Fibroblast of villous mesenchyme (primary cell): ENCODE data around the gene CCER1. TPM values are rescaled to one million over a fixed set of nuclear protein-coding genes. Genes with fewer than 3 reads are reported as not detected.

Experiments
- DNase-seq: peaks from one replicate; pipeline ENCODE4 v3.0.0-alpha.2; 2010; ENCODE audit warnings: low read depth
- H3K4me3 ChIP-seq: 2 replicates; pipeline ENCODE4 v1.5.1; 2011; ENCODE audit warnings: low read depth, mild to moderate bottlenecking, low read length
- total RNA-seq: library from RNA; depleted of rRNA; stranded (reverse); fragments of >200 nt; gene quantifications from 2 replicates; pipeline ENCODE4 v1.2.3, GENCODE V29; 2012
- TF ChIP-seq, protein P1 (sequence below): IDR thresholded peaks from 2 replicates; pipeline ENCODE4 v1.5.1; 2012; ENCODE audit warnings: low read depth, mild to moderate bottlenecking, low read length; ENCODE audit not compliant: insufficient read depth

Gene CCER1
- total RNA-seq, 1 donor: not detected

DNA sequence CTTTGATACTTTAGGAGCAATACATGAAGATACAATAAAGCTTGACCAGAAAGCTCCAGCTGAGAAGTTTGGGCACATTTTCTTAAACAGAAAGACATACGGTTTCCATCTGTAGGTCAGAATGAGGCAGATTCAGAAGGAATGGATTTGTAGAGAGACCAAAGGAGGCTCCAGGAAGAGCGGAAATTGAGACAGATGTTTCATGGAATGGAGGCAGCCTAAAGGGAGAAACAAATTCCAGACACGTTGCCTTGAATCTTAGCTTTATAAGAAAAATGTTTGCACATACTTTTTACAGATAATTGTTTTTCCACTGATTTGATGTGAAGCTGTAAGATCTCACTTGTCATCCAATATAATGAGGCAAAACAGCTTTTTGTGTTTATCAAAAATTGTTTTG lies 25.0 kb upstream of the CCER1 start:
- TF ChIP-seq, protein P1, sequence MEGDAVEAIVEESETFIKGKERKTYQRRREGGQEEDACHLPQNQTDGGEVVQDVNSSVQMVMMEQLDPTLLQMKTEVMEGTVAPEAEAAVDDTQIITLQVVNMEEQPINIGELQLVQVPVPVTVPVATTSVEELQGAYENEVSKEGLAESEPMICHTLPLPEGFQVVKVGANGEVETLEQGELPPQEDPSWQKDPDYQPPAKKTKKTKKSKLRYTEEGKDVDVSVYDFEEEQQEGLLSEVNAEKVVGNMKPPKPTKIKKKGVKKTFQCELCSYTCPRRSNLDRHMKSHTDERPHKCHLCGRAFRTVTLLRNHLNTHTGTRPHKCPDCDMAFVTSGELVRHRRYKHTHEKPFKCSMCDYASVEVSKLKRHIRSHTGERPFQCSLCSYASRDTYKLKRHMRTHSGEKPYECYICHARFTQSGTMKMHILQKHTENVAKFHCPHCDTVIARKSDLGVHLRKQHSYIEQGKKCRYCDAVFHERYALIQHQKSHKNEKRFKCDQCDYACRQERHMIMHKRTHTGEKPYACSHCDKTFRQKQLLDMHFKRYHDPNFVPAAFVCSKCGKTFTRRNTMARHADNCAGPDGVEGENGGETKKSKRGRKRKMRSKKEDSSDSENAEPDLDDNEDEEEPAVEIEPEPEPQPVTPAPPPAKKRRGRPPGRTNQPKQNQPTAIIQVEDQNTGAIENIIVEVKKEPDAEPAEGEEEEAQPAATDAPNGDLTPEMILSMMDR: no peak
- peak; percentile 83 for DNase-seq
- H3K4me3 ChIP-seq: no peak overlapping the region

DNA sequence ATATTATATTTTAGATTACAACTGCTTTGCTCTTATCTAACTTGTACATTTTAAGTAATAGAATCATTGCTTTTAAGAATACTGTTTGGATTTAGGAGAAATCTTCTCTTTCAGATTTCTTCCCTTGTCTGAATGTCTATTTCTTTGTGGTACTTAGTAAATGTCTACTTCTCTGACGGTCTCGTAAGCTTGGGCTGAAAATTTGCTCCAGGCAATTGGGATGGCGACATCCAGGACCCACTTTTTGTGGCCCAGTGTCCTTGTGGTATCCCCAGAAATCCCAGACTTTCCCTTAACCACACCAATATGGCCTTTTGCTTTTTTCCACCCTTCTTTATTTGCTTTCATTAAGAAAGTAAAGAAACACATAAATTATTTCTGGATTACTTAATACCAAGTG lies 24.0 kb upstream of the CCER1 start:
- TF ChIP-seq, protein P1: no peak
- no peak overlapping the region for H3K4me3 ChIP-seq
- DNase-seq: no peak

DNA sequence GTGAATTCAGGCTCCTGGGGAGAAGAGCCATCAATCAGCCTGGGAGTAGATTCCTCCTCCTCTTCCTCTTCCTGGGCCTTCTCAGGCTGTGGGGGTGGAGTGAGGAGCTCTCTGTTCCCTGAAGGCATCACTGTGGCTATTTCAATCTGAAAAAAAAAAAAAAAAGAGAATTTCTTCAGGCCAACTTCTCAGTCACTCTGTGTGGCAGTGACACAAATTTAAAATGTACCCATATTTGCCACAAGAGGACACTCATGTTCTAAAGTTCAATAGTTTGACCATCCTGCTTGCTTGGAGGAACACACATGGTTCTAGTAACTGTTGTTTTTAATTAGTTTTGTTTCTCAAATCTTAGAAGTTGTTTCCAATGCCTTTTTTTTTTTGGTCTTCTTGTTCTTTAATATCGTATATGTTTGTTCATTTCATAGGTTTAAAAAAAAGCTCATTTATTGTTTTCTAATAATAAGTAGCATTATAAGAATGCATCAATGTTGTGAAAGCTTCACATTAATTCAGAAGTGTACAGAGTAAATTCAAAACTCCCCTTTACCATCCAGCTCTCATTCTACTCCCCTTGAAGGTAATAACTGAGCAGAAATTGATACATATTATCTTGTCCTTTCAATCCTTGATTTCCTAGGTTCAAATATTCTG lies 23.3 kb upstream of the CCER1 start:
- TF ChIP-seq, protein P1: peak; percentile 76
- peak; percentile 82 for DNase-seq
- H3K4me3 ChIP-seq: no peak overlapping the region

DNA sequence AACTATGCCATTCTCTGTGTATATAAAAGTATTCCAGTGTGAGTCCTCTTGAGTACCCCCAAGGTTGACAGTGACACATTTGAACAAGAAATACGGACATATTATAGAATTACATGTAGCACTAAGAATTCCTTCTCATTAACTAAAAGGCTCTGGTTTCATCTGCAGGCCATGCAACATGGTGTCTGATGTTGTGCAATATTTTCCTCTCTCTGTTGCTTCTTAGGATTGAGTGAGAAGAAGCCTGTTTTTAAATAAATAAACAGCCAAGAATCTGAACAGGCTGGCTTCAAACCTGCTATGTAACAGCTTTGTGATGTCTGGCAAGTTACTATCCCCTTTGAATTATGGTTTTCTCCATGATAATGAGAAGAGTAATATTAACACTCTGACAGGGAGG lies 22.2 kb upstream of the CCER1 start:
- TF ChIP-seq, protein P1: no peak
- H3K4me3 ChIP-seq: no peak overlapping the region
- DNase-seq: peak; percentile 45

DNA sequence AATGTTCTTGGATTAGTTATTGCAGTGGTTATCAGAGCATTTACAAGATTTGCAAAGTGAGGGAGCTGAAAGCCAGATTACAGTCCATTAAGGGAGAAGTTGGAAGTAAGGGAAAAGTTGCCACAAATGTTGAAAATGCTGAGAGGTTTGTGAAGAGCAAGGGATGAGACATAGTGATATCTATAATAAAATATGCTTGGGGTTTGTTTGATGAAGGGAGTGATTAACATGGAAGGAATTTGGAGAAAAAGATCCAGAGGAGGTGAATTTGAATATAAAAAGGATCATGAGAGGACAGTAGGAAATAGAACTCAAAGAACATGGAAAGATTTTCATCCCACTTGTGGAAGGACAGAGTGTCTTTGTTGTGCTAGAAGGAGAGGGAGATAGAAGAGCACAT lies 19.3 kb upstream of the CCER1 start:
- no peak overlapping the region for H3K4me3 ChIP-seq
- TF ChIP-seq, protein P1: no peak
- no peak for DNase-seq

DNA sequence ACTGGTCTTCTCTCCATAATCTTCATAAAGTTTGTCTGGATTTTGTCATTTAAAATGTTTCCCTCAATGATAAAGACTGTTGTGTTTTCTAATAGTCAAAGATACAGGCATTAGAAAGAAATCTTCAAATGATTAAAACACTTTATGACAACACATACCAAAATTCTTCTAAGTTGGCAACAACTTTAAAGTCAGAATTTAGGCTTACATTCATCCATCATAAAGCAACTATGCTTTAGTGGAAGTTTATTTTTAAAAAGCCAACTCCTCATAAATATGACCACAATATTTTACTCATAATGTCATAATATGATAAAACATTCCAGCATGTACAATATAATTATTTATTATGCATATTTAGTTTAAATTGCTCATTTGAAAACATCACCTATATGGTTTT lies 17.2 kb upstream of the CCER1 start:
- peak; percentile 59 for DNase-seq
- TF ChIP-seq, protein P1: no peak
- H3K4me3 ChIP-seq: no peak overlapping the region

DNA sequence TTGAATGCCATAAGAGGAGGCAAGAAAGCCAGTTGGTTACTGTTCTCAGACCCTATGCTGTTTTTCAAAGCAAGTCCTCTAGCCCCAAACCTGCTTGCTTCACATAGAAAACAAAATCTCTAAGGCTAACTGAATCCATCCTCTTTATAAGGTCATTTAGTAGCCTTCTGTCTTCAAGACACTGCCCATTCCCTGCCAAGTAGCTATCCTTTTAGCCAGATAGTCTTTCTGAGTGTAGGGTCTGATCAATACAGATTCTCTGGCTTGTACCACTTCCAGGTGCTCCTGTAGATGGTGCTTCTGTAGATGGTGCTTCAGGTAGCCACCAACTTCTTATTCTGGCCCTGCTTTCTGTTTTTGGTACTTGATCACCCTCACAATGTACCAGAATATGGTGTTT lies 15.9 kb upstream of the CCER1 start:
- H3K4me3 ChIP-seq: no peak overlapping the region
- TF ChIP-seq, protein P1: no peak
- no peak for DNase-seq
